Measurements from ENCODE around the gene CDC40. TPM values are rescaled to one million over a fixed set of nuclear protein-coding genes. Genes with fewer than 3 reads are reported as not detected.

The CDC40 gene
- total RNA-seq = 10.8 and 22.9 TPM in 2 replicates

GRCh38 chr6:110180228-110181008 is at the start of gene CDC40:
TSS of gene CDC40 (plus strand) at chr6:110180427. CDS start at chr6:110180445, 18 bp downstream.

GRCh38 chr6:110179406-110180227 is 610 bp upstream of the CDC40 start, which contains the start of gene WASF1:
TSS of gene WASF1 (minus strand) at chr6:110179670. CDS start at chr6:110127601, 52,069 bp downstream.

Other genes with a start within 250 kb of the CDC40 start
- not detected in 2 replicates for gene GPR6, start 202.1 kb upstream of the CDC40 start, total RNA-seq
- 4.5 and 10.4 TPM in 2 replicates for gene WASF1, start 757 bp upstream of the CDC40 start, total RNA-seq
- gene METTL24, start 177.9 kb downstream of the CDC40 start, total RNA-seq = 0.06 TPM in 1 of 2 replicates, not detected in the other
- gene DDO, start 235.1 kb downstream of the CDC40 start, total RNA-seq = 0.16 and 5.6 TPM in 2 replicates